ENCODE data around the gene KCTD10. TPM values are rescaled to one million over a fixed set of nuclear protein-coding genes. Genes with fewer than 3 reads are reported as not detected.
A peak's percentile ranks its signal among the peaks of the same experiment; 100 is the strongest.

KCTD10 gene
- total RNA-seq, 4 donors from 2014 or later, result 90.7 to 115 (median 104) TPM

DNA sequence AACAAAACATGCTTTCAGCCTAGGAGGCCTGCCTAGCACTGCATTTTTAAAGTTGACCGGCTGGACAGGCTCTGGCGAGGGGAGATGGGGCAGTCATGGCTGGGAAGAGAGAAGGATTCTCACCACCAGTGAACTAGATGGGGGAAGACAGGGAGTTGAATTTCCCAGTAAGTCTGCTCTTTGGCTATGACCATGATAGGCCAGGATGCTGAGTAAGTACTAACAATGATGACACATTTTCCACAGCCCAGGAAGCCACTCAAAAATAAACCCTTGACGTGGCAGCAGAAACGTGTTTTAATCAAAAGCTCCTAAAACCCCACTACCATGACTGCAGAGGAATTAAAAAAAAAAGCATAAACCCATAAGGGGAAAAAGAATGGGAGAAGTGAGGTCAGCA lies 19.0 kb downstream of the KCTD10 start:
- Histone ChIP-seq H3K9me3 (no peaks in the 10 kb centered on the region), H3K36me3 (peaks cover 37 to 62% (median 52%) of the 10 kb centered on the region in 4 donors), H3K27me3 (no peaks in the 10 kb centered on the region), H3K27ac (replicated peaks in 1 of 4) (peak overlapping the region; percentile 91 to 98 (median 96)), H3K4me3 (no peak overlapping the region), H3K4me1 (peaks cover 63 to 95% (median 83%) of the 10 kb centered on the region in 4 donors)
- peak in 1 of 2 donors; percentile 18 for TF ChIP-seq POLR2AphosphoS5 (IDR thresholded peaks at IDR 0.05)
- no peak for TF ChIP-seq POLR2A (IDR thresholded peaks at IDR 0.05; ENCODE audit: low read depth)
- intact Hi-C loops (cut with DNase I), result no loop called here
- 48% methylated on average over 4 of the region's 4 CpGs for WGBS
- no peak for DNase-seq (ENCODE audit: extremely low spot score)

DNA sequence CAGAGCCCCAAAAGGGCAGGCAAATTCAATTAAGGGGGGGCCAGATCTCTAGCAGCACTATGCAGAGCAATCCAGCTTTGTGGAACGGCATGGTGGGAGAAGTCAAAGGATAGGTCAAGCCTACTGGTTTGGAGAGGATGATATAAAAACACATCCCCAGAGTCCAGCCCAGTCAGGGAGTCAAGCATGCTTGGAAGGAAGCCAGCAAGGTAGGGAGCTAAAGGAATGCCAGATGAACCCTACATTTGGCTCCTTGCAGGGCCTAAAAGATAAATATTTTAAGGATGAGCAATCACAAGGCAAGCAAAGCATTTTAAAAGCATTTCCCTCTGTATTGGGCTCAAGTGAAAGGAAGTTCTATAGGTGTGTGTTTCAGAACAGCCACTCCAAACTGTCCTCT lies 21.4 kb downstream of the KCTD10 start:
- DNase-seq (ENCODE audit: extremely low spot score), result no peak
- intact Hi-C loops (cut with DNase I), result no loop called here
- TF ChIP-seq, protein P1, sequence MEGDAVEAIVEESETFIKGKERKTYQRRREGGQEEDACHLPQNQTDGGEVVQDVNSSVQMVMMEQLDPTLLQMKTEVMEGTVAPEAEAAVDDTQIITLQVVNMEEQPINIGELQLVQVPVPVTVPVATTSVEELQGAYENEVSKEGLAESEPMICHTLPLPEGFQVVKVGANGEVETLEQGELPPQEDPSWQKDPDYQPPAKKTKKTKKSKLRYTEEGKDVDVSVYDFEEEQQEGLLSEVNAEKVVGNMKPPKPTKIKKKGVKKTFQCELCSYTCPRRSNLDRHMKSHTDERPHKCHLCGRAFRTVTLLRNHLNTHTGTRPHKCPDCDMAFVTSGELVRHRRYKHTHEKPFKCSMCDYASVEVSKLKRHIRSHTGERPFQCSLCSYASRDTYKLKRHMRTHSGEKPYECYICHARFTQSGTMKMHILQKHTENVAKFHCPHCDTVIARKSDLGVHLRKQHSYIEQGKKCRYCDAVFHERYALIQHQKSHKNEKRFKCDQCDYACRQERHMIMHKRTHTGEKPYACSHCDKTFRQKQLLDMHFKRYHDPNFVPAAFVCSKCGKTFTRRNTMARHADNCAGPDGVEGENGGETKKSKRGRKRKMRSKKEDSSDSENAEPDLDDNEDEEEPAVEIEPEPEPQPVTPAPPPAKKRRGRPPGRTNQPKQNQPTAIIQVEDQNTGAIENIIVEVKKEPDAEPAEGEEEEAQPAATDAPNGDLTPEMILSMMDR (IDR thresholded peaks at IDR 0.05), result no peak
- TF ChIP-seq POLR2AphosphoS5 (IDR thresholded peaks at IDR 0.05) (no peak), POLR2A (IDR thresholded peaks at IDR 0.05; ENCODE audit: low read depth) (no peak), EP300 (IDR thresholded peaks at IDR 0.05) (no peak)
- peaks cover 40 to 95% (median 81%) of the 10 kb centered on the region in 4 donors for H3K4me1 ChIP-seq
- no peaks in the 10 kb centered on the region for H3K9me3 ChIP-seq
- H3K36me3 ChIP-seq, result peaks cover 51 to 86% (median 70%) of the 10 kb centered on the region in 4 donors
- H3K27ac ChIP-seq (replicated peaks in 1 of 4), result peak overlapping the region; percentile 91 to 98 (median 96)
- 81% methylated on average over 1 of the region's 1 CpG for WGBS
- no peak overlapping the region for H3K4me3 ChIP-seq
- H3K27me3 ChIP-seq, result no peaks in the 10 kb centered on the region

DNA sequence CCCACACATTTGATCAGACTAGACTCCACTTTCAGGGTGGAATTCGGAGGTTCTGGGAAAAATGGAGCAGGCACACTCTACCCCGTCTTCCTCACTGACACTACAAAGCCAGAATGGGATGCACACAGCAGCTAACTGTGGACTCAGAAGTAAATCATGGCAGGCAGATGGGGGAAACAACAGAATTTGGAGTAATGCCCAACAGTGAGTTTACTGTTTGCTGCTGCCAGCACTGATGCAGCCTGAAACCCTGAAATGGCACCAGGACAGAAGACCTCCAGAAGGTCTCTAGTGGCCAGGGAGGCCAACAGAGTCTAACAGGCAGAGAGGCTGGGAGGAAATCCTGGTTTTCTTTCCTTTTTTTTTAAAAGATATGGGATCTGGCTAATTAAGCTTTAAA lies 24.6 kb downstream of the KCTD10 start:
- 94% methylated on average over 2 of the region's 2 CpGs for WGBS
- Histone ChIP-seq H3K9me3 (no peaks in the 10 kb centered on the region), H3K36me3 (peaks cover 55 to 93% (median 80%) of the 10 kb centered on the region in 4 donors), H3K27ac (replicated peaks in 1 of 4) (peak overlapping the region in 1 of 4 donors; percentile 66), H3K27me3 (no peaks in the 10 kb centered on the region), H3K4me3 (no peak overlapping the region), H3K4me1 (peaks cover 11 to 94% (median 63%) of the 10 kb centered on the region in 4 donors)
- intact Hi-C loops (cut with DNase I), result no loop called here
- TF ChIP-seq, protein P1 (IDR thresholded peaks at IDR 0.05), result no peak
- TF ChIP-seq POLR2A (IDR thresholded peaks at IDR 0.05; ENCODE audit: low read depth), result no peak
- TF ChIP-seq EP300 (IDR thresholded peaks at IDR 0.05), result no peak
- no peak for TF ChIP-seq POLR2AphosphoS5 (IDR thresholded peaks at IDR 0.05)
- DNase-seq (ENCODE audit: extremely low spot score), result no peak

DNA sequence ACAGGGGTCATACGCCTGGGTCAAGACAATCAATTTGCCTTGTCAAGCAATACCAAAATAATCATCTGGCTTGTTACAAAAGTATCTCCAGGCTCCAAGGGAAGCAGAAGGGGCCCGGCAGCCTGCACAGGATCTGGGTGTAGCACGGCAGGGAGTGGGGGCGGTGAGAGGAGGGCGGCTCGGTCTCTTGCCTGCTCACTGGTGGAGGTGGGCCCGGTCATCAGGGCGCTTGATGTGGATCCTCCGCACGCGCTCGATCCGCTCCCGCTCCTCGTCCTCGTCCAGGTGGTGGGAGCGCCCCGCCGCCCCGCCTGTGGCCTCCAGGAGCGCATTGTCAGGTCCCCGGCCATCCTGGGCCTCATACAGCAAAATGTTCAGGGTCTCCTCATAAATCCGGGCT lies 25.7 kb downstream of the KCTD10 start:
- Histone ChIP-seq H3K4me3 (no peak overlapping the region), H3K27me3 (no peaks in the 10 kb centered on the region), H3K27ac (replicated peaks in 1 of 4) (peak overlapping the region; percentile 22 to 68 (median 48)), H3K36me3 (peaks cover 51 to 93% (median 80%) of the 10 kb centered on the region in 4 donors), H3K4me1 (peaks cover 3 to 84% (median 52%) of the 10 kb centered on the region in 4 donors), H3K9me3 (no peaks in the 10 kb centered on the region)
- no peak for DNase-seq (ENCODE audit: extremely low spot score)
- intact Hi-C loops (cut with DNase I), result no loop called here
- 78% methylated on average over 15 of the region's 23 CpGs for WGBS
- TF ChIP-seq, protein P1 (IDR thresholded peaks at IDR 0.05), result no peak
- TF ChIP-seq POLR2AphosphoS5 (IDR thresholded peaks at IDR 0.05) (no peak), POLR2A (IDR thresholded peaks at IDR 0.05; ENCODE audit: low read depth) (no peak), EP300 (IDR thresholded peaks at IDR 0.05) (no peak)

- Histone ChIP-seq H3K9me3 (no peaks in the 10 kb centered on the region), H3K4me1 (peaks cover 3 to 80% (median 48%) of the 10 kb centered on the region in 4 donors), H3K36me3 (peaks cover 47 to 93% (median 80%) of the 10 kb centered on the region in 4 donors), H3K27me3 (no peaks in the 10 kb centered on the region), H3K4me3 (no peak overlapping the region), H3K27ac (replicated peaks in 1 of 4) (peak overlapping the region; percentile 22 to 68 (median 48))
- intact Hi-C loops (cut with DNase I), result no loop called here
- TF ChIP-seq EP300 (IDR thresholded peaks at IDR 0.05) (no peak), POLR2A (IDR thresholded peaks at IDR 0.05; ENCODE audit: low read depth) (no peak), POLR2AphosphoS5 (IDR thresholded peaks at IDR 0.05) (no peak)
- TF ChIP-seq, protein P1 (IDR thresholded peaks at IDR 0.05), result no peak
- no peak for DNase-seq (ENCODE audit: extremely low spot score)
- 63% methylated on average over 4 of the region's 4 CpGs for WGBS
These were observed 26.1 kb downstream of the KCTD10 start for GRCh38 chr12:109450980-109451379.
